Ovary (tissue), 9 donors: ENCODE data around the gene ATP6V1A. TPM values are rescaled to one million over a fixed set of nuclear protein-coding genes. Genes with fewer than 3 reads are reported as not detected.
"Not testable (repeated sequence)": the region's sequence is repeated elsewhere in the genome, so short reads cannot be mapped to it uniquely, and the experiment has no call there.

ENCODE experiments used
- DNase-seq, 5 donors: peaks; one replicate each; pipeline ENCODE4 v3.0.0-alpha.2; 2019 to 2020
- H3K27ac ChIP-seq, 2 donors: fragments of 200-600 bp; one replicate each; pipeline versions ENCODE4 v1.5.1 to v1.8.0; 2019 to 2022
- H3K27me3 ChIP-seq: fragments of 200-600 bp; one replicate; pipeline ENCODE4 v1.8.0; 2022
- H3K36me3 ChIP-seq: fragments of 200-600 bp; sonication (generic); one replicate; pipeline ENCODE4 v1.5.1; 2019
- H3K4me1 ChIP-seq: one replicate; pipeline ENCODE4 v1.8.1; 2013; ENCODE audit warnings: mild to moderate bottlenecking, moderate library complexity; ENCODE audit not compliant: insufficient read depth
- H3K4me3 ChIP-seq: fragments of 200-600 bp; sonication (generic); one replicate; pipeline ENCODE4 v1.5.1; 2017
- H3K9me3 ChIP-seq, 2 donors: fragments of 200-600 bp in 1 of 2; sonication (generic) in 1 of 2; one replicate each; pipeline versions ENCODE4 v1.5.1 to v1.8.1; 2013 to 2019; ENCODE audit warnings: mild to moderate bottlenecking in 1 of 2, moderate library complexity in 1 of 2
- EP300 ChIP-seq: sonication (generic); formaldehyde crosslinking; IDR thresholded peaks from one replicate; pipeline ENCODE4 v1.6.1; 2017; ENCODE audit warnings: antibody characterized with exemption
- POLR2A ChIP-seq: fragments of 450-650 bp; IDR thresholded peaks from one replicate; pipeline ENCODE4 v1.6.1; 2017; ENCODE audit warnings: antibody characterized with exemption, mild to moderate bottlenecking, moderate library complexity
- WGBS, 3 donors: extraction: QIAGEN DNeasy Blood & Tissue Kit in 1 of 3; methylation state at CpG; one replicate each; pipeline versions ENCODE4 v1.1.5 to v1.1.7; 2013 to 2017; 5-methylcytosine and 5-hydroxymethylcytosine counted together
- intact Hi-C, 4 donors: fragments of 100-400 bp; cut with DNase I; formaldehyde crosslinking; loops; one replicate each; pipeline versions ENCODE4 v1.11.0 to v1.15.1; 2022 to 2023
- polyA plus RNA-seq, 2 donors: library from polyadenylated mRNA; stranded (reverse); fragments of 200-250 nt in 1 of 2; fragments of 350-450 nt in 1 of 2; fragmentation: Illumina TruSeq in 1 of 2; extraction: RNeasy Lipid Tissue Mini Kit (QIAGEN cat#74804) in 1 of 2; gene quantifications; one replicate each; pipeline ENCODE4 v1.2.3, GENCODE V29; 2013 to 2014
- total RNA-seq, 7 donors: library from RNA; depleted of rRNA in 2 of 7; stranded (reverse); fragments of >200 nt in 2 of 7; fragmentation: NEBNext Ultra II Directional in 3 of 7; extraction: Animal tissue kit (Norgen Biotek cat#: 25700) in 3 of 7; gene quantifications; one replicate each; pipeline versions ENCODE4 v1.1.0 to v1.2.4, GENCODE V29; 2016 to 2023
- TF ChIP-seq, protein P1 (sequence below), 3 donors: fragments of 450-650 bp in 2 of 3; fragments of 200-600 bp in 1 of 3; IDR thresholded peaks; one replicate each; pipeline versions ENCODE4 v1.5.1 to v1.8.0; 2016 to 2022; ENCODE audit warnings: antibody characterized with exemption in 3 of 3, mild to moderate bottlenecking in 1 of 3
- donor health status: DM: no; HTN: no; CAD: no; lungs with moderate emphysema.
- donor health status: DM: no; HTN: no; CAD: no.
- donor health status: Bipolar disorder and iron deficiency.
- donor health status: DM: yes; HTN: yes; CAD: no.
- donor health status: DM: no; HTN: no; CAD: no.
- donor health status: DM: yes; HTN: yes; CAD: no.

Gene ATP6V1A
- total and polyA plus RNA-seq, 9 donors = 9.3 to 55.3 (median 38.3) TPM

DNA sequence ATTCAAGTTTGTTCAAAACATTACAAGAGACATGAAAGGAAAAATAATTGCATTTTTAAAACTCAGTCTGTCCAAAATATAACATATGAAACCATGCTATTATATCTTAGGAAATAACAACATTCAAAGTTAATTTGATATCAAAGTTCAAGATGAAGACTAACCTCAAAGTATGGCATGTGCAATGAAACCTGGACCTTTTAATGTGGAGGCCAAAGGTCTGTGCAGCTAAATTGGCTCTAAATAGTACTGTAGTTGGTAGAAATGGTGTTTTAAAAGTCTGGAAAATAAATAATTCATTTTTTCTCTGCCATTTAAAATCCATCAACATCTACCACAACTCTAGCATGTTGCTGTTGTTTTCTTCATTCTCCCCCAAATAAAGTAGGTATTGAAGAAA is 100.4 kb downstream of the ATP6V1A start:
- TF ChIP-seq, protein P1, sequence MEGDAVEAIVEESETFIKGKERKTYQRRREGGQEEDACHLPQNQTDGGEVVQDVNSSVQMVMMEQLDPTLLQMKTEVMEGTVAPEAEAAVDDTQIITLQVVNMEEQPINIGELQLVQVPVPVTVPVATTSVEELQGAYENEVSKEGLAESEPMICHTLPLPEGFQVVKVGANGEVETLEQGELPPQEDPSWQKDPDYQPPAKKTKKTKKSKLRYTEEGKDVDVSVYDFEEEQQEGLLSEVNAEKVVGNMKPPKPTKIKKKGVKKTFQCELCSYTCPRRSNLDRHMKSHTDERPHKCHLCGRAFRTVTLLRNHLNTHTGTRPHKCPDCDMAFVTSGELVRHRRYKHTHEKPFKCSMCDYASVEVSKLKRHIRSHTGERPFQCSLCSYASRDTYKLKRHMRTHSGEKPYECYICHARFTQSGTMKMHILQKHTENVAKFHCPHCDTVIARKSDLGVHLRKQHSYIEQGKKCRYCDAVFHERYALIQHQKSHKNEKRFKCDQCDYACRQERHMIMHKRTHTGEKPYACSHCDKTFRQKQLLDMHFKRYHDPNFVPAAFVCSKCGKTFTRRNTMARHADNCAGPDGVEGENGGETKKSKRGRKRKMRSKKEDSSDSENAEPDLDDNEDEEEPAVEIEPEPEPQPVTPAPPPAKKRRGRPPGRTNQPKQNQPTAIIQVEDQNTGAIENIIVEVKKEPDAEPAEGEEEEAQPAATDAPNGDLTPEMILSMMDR (IDR thresholded peaks at IDR 0.05) = no peak
- no peak for TF ChIP-seq POLR2A
- no peak for TF ChIP-seq EP300
- intact Hi-C loops = no loop called here
- Histone ChIP-seq H3K36me3 (no peaks in the 10 kb centered on the region), H3K4me1 (no peaks in the 10 kb centered on the region), H3K4me3 (no peak overlapping the region), H3K27ac (no peak overlapping the region), H3K9me3 (no peaks in the 10 kb centered on the region), H3K27me3 (no peaks in the 10 kb centered on the region)
- no peak for DNase-seq

DNA sequence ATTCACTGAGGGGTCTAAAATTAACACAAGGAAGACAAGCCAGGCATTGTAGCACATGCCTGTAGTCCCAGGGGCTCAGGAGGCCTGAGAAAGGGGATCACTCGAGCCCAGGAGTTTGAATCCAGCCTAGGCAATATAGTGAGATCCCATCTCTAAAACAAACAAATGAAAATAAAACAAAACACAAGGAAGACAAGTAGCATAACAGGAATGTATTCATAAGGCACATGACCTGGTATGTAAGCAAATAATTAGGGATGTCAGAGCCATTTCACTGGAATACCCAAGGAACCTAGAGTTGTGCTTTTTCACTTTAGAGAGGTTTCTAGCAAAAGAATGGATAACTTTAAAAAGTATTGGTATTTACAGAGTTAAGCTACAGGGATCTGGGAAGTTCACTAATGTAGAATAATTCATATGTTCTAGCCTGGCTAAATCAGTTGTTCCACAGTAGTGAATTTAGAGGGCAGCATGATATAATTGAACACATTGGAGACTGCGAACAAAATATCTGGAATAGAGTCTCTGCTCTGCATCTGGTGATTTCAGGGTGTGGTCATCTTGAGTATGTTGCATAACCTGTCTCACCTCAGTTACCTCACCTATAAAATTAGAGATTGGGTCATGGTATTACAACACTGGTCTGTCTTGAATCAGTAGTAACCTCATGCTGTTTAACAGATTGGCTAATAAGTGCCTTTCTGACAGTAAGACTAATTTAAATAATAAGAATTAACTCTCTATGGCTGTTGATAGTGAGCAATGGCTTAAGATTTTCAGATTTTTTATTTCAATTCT is 101.0 kb downstream of the ATP6V1A start:
- Histone ChIP-seq H3K4me3 (no peak overlapping the region), H3K36me3 (no peaks in the 10 kb centered on the region), H3K4me1 (no peaks in the 10 kb centered on the region), H3K9me3 (no peaks in the 10 kb centered on the region), H3K27ac (no peak overlapping the region), H3K27me3 (no peaks in the 10 kb centered on the region)
- WGBS, 3 donors = 78 to 86% (median 84%) methylated on average over 2 of the region's 2 CpGs
- TF ChIP-seq, protein P1 (IDR thresholded peaks at IDR 0.05) = no peak
- TF ChIP-seq POLR2A = no peak
- no peak for TF ChIP-seq EP300
- no peak for DNase-seq
- intact Hi-C loops = no loop called here

DNA sequence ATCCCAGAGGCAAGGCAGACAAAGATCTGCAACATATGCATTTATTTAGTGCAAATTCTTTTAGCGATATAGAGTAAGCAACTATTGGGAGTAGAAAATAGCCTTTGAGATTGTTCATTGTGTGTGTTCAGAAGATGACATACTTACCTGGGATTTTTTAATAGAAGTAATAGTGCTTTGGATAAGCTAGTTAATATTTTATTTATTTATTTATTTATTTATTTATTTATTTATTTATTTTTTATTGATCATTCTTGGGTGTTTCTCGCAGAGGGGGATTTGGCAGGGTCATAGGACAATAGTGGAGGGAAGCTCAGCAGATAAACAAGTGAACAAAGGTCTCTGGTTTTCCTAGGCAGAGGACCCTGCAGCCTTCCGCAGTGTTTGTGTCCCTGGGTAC is 102.2 kb downstream of the ATP6V1A start:
- H3K27ac ChIP-seq, H3K36me3 ChIP-seq, DNase-seq, intact Hi-C loops, H3K4me3 ChIP-seq, H3K9me3 ChIP-seq, H3K27me3 ChIP-seq, H3K4me1 ChIP-seq: not testable (repeated sequence)
- 93 to 99% (median 95%) methylated on average over 3 of the region's 3 CpGs for WGBS, 3 donors

DNA sequence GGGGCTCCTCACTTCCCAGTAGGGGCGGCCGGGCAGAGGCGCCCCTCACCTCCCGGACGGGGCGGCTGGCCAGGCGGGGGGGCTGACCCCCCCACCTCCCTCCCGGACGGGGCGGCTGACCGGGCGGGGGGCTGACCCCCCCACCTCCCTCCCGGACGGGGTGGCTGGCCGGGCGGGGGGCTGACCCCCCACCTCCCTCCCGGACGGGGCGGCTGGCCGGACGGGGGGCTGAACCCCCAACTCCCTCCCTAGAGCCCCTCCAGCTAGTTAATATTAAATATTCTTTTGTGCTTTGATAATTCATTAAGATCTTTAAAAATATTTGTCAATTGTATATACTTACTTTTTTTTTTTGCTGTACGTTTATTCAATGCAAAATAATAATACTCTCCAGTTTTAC is 103.0 kb downstream of the ATP6V1A start:
- H3K4me3 ChIP-seq, H3K27ac ChIP-seq, DNase-seq, H3K4me1 ChIP-seq, intact Hi-C loops, H3K27me3 ChIP-seq, H3K9me3 ChIP-seq, H3K36me3 ChIP-seq: not testable (repeated sequence)
- 89 to 94% (median 90%) methylated on average over 13 to 22 of the region's 22 CpGs for WGBS, 3 donors

DNA sequence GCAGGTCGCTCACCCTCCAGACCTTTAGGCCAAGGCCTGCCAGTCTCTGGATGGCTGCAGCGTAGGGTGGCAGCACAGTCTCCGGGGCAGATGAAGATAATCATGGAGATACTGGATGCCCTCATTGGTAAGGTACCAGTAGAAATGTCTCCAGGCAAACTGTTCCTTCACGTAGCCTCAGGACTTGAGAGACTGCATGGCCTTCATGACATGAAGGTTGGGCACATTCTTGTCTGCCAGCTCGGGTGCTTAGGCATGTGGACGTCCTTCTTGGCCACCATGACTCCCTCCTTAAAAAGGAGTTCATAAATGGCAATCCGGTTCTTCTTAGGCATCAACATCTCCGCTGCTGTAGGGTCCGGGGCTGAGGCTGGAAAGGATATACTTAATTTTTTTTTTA is 103.6 kb downstream of the ATP6V1A start:
- intact Hi-C loops, H3K4me1 ChIP-seq, H3K27ac ChIP-seq, H3K9me3 ChIP-seq, H3K4me3 ChIP-seq, H3K27me3 ChIP-seq, H3K36me3 ChIP-seq, DNase-seq: not testable (repeated sequence)
- WGBS, 3 donors = 87 to 92% (median 87%) methylated on average over 9 of the region's 9 CpGs

DNA sequence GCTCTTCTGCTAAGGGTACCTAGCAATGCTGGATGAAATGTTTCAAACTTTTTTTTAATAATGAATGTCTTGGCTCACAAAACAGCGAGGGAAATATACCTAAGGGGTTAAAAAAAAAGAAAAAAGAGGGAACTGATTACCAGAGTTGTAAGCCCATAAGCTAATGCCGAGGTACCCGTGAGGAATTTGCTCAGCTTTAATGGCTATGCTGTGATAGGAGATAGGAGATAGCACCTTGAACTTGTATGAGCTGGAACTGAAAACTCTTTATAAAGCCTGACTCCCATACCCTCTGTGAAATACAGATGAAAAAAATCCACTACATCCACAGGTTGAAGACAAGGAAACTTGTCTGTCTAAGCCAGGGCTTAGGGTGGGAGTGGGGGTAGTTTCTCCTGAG is 105.7 kb downstream of the ATP6V1A start:
- DNase-seq = no peak
- Histone ChIP-seq H3K27ac (no peak overlapping the region), H3K36me3 (no peaks in the 10 kb centered on the region), H3K9me3 (no peaks in the 10 kb centered on the region), H3K4me3 (no peak overlapping the region), H3K27me3 (no peaks in the 10 kb centered on the region), H3K4me1 (no peaks in the 10 kb centered on the region)
- intact Hi-C loops = no loop called here
- WGBS, 3 donors = 44 to 55% (median 48%) methylated on average over 3 of the region's 3 CpGs
- TF ChIP-seq POLR2A (no peak), EP300 (no peak)
- TF ChIP-seq, protein P1 (IDR thresholded peaks at IDR 0.05) = no peak

Other genes starting within 250 kb of the ATP6V1A start
- gene SPICE1, start 231.9 kb upstream of the ATP6V1A start, total RNA-seq = 10 to 100 TPM; 13.9 to 24.1 (median 20.9) TPM
- 1 to 10 TPM; 5.3 to 6.6 TPM for gene SPICE1, start 231.9 kb upstream of the ATP6V1A start, polyA plus RNA-seq
- gene SIDT1, start 214.5 kb upstream of the ATP6V1A start, total RNA-seq = 10 to 100 TPM in 1 of 7 donors, 1 to 10 TPM in 3, under 1 TPM in 3; 0.40 to 12.3 (median 1.1) TPM
- 1 to 10 TPM in 1 of 2 donors, under 1 TPM in 1; 0.34 to 1.3 TPM for gene SIDT1, start 214.5 kb upstream of the ATP6V1A start, polyA plus RNA-seq
- gene USF3, start 50.4 kb upstream of the ATP6V1A start, total RNA-seq = 10 to 100 TPM; 14.0 to 18.7 (median 16.2) TPM
- 1 to 10 TPM; 4.8 to 9.2 TPM for gene USF3, start 50.4 kb upstream of the ATP6V1A start, polyA plus RNA-seq
- gene NAA50, start 786 bp upstream of the ATP6V1A start, total RNA-seq = 100 to 1,000 TPM in 3 of 7 donors, 10 to 100 TPM in 4; 55.1 to 114 (median 99.5) TPM
- gene NAA50, start 786 bp upstream of the ATP6V1A start, polyA plus RNA-seq = 10 to 100 TPM; 41.1 to 62.5 TPM
- gene GRAMD1C, start 91.8 kb downstream of the ATP6V1A start, total RNA-seq = 10 to 100 TPM in 1 of 7 donors, 1 to 10 TPM in 5, under 1 TPM in 1; 0.35 to 10.7 (median 1.8) TPM
- 1 to 10 TPM in 1 of 2 donors, under 1 TPM in 1; 0.75 to 1.9 TPM for gene GRAMD1C, start 91.8 kb downstream of the ATP6V1A start, polyA plus RNA-seq
- gene ZDHHC23, start 201.0 kb downstream of the ATP6V1A start, total RNA-seq = 1 to 10 TPM; 1.4 to 6.7 (median 3.0) TPM
- gene ZDHHC23, start 201.0 kb downstream of the ATP6V1A start, polyA plus RNA-seq = 1 to 10 TPM in 1 of 2 donors, under 1 TPM in 1; 0.80 to 2.9 TPM